PC-9 (cell line): ENCODE measurements around the gene FKBP1A.

Source experiments
- EZH2 ChIP-seq: fragments of 200-600 bp; sonication (generic); IDR thresholded peaks from 2 replicates; pipeline ENCODE4 v1.8.0; 2017; ENCODE audit warnings: antibody characterized with exemption, low read depth
- TF ChIP-seq, protein P1 (sequence below): fragments of 200-600 bp; sonication (generic); conservative IDR thresholded peaks from 2 replicates; pipeline ENCODE4 v1.6.1; 2017; ENCODE audit warnings: mixed run types, antibody characterized with exemption, mild to moderate bottlenecking, moderate library complexity

DNA sequence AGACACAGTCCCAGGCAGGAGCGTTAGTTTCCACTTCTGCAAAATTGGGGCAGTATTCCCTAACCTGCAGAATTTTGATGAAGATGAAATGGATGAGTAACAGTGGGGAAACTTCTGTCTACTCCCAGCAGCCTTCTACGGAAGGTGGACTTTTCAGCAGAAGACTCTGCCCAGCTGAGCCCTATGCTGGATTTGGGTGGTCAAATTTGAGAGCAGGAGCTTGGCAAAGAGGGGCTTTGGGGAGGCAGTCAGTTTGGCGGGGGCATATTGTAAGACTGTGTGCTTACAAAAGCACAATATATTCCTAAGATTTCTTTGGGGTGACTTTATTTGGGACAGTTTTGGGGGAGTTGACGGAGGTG, 58.5 kb downstream of the FKBP1A start:
- TF ChIP-seq, protein P1, sequence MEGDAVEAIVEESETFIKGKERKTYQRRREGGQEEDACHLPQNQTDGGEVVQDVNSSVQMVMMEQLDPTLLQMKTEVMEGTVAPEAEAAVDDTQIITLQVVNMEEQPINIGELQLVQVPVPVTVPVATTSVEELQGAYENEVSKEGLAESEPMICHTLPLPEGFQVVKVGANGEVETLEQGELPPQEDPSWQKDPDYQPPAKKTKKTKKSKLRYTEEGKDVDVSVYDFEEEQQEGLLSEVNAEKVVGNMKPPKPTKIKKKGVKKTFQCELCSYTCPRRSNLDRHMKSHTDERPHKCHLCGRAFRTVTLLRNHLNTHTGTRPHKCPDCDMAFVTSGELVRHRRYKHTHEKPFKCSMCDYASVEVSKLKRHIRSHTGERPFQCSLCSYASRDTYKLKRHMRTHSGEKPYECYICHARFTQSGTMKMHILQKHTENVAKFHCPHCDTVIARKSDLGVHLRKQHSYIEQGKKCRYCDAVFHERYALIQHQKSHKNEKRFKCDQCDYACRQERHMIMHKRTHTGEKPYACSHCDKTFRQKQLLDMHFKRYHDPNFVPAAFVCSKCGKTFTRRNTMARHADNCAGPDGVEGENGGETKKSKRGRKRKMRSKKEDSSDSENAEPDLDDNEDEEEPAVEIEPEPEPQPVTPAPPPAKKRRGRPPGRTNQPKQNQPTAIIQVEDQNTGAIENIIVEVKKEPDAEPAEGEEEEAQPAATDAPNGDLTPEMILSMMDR, result no peak
- no peak for TF ChIP-seq EZH2
